K562 (cell line): ENCODE data around the gene STK24. TPM values are rescaled to one million over a fixed set of nuclear protein-coding genes. Genes with fewer than 3 reads are reported as not detected.

Experiments used
- ATAC-seq: fragments of 200-7000 bp; cut with Tn5 transposase; 3 replicates; pipeline ENCODE4 v1.9.1; 2020; ENCODE audit warnings: moderate library complexity
- BruUV-seq: library from RNA; stranded (reverse); fragments of 400-500 nt; replicated peaks from 2 replicates; lab custom pipeline; 2021; lab: Mats Ljungman, UMichigan
- CTCF ChIA-PET: fragments of 300-600 bp; formaldehyde crosslinking; extraction: SDS; loops from one replicate; lab custom pipeline; 2021; ENCODE audit warnings: low intra/inter-chr PET ratio; lab: Yijun Ruan, JAX
- POLR2A ChIA-PET: fragments of 300-600, 350-650 bp; sonication (Branson Sonifier 250); formaldehyde crosslinking; extraction: SDS; loops from one replicate; lab custom pipeline; 2021; ENCODE audit warnings: antibody characterized with exemption, inconsistent platforms; lab: Yijun Ruan, JAX
- DNase-seq, 4 experiments: peaks; one replicate each; pipeline versions ENCODE4 v3.0.0 to v3.0.0-alpha.2; 2011 to 2018; ENCODE audit warnings: low spot score in 3 of 4, mixed read lengths in 3 of 4; ENCODE audit errors: extremely low read depth in 1 of 4
- FAIRE-seq: peaks from 2 replicates; lab custom pipeline; 2011; peaks lifted over from hg19 to GRCh38; lab: Jason Lieb, UNC
- H2AFZ ChIP-seq: 2 replicates; pipeline ENCODE4 v1.6.0; 2011; ENCODE audit warnings: low read depth, low read length, control low read depth, inconsistent platforms
- H3K27ac ChIP-seq: fragments of 200-600 bp; 3 replicates; pipeline ENCODE4 v1.8.0; 2011; ENCODE audit warnings: low read depth, mild to moderate bottlenecking, control low read depth, inconsistent platforms, low read length, moderate library complexity, mixed read lengths; ENCODE audit errors: extremely low read depth
- H3K27me3 ChIP-seq, 2 experiments: fragments of 300-600 bp in 1 of 2; 2 replicates in 1 of 2; 3 replicates in 1 of 2; pipeline versions ENCODE4 v1.6.0 to v1.8.0; 2011; ENCODE audit warnings: inconsistent platforms in 2 of 2, low read length in 2 of 2, mild to moderate bottlenecking in 1 of 2, mixed read lengths in 1 of 2, moderate library complexity in 1 of 2; ENCODE audit not compliant: control insufficient read depth in 2 of 2, insufficient read depth in 2 of 2
- H3K36me3 ChIP-seq: fragments of 300-600 bp; 3 replicates; pipeline ENCODE4 v1.8.0; 2011; ENCODE audit warnings: mild to moderate bottlenecking, low read length, inconsistent platforms; ENCODE audit not compliant: control insufficient read depth, insufficient read depth
- H3K4me1 ChIP-seq, 2 experiments: fragments of 200-600 bp in 1 of 2; replicated peaks in 1 of 2; 2 replicates in 1 of 2; 3 replicates in 1 of 2; pipeline versions ENCODE4 v1.5.1 to v1.8.0; 2011; ENCODE audit warnings: inconsistent platforms in 2 of 2, low read length in 2 of 2, mild to moderate bottlenecking in 1 of 2, mixed read lengths in 1 of 2, moderate library complexity in 1 of 2; ENCODE audit not compliant: control insufficient read depth in 2 of 2, insufficient read depth in 2 of 2
- H3K4me2 ChIP-seq: 2 replicates; pipeline ENCODE4 v1.6.1; 2011; ENCODE audit warnings: low read length, control low read depth, inconsistent platforms, mixed read lengths; ENCODE audit not compliant: insufficient read depth
- H3K4me3 ChIP-seq: fragments of 200-600 bp; sonication (generic), shearing (Covaris generic); 2 replicates; pipeline ENCODE4 v1.5.1; 2016; ENCODE audit warnings: control low read depth, inconsistent platforms
- H3K79me2 ChIP-seq: fragments of 200-600 bp; 3 replicates; pipeline ENCODE4 v1.8.0; 2011; ENCODE audit warnings: low read length, inconsistent platforms; ENCODE audit not compliant: control insufficient read depth, insufficient read depth
- H3K9ac ChIP-seq, 2 experiments: 2 replicates each; pipeline versions ENCODE4 v1.6.0 to v1.6.1; 2011; ENCODE audit warnings: low read depth in 2 of 2, low read length in 2 of 2, control low read depth in 1 of 2, inconsistent platforms in 1 of 2, mild to moderate bottlenecking in 1 of 2, mixed read lengths in 1 of 2; ENCODE audit not compliant: insufficient read depth in 1 of 2
- H3K9me1 ChIP-seq: one replicate; pipeline ENCODE4 v1.6.0; 2011; ENCODE audit warnings: inconsistent platforms, mild to moderate bottlenecking, low read length, moderate library complexity; ENCODE audit not compliant: control insufficient read depth, insufficient read depth
- H3K9me3 ChIP-seq: replicated peaks from 2 replicates; pipeline ENCODE4 v1.5.1; 2011; ENCODE audit warnings: low read depth, low read length, inconsistent platforms; ENCODE audit not compliant: control insufficient read depth, insufficient read depth
- H4K20me1 ChIP-seq: replicated peaks from 2 replicates; pipeline ENCODE4 v1.6.1; 2011; ENCODE audit warnings: low read length, inconsistent platforms, mixed read lengths; ENCODE audit not compliant: control insufficient read depth, insufficient read depth
- ADNP ChIP-seq: fragments of 200-800 bp; sonication (Bioruptor generic); IDR thresholded peaks from 2 replicates; pipeline ENCODE4 v1.6.1; 2016; ENCODE audit warnings: missing genetic modification characterization, missing compliant biosample characterization
- BRCA1 ChIP-seq, 2 experiments: fragments of 450-650 bp in 1 of 2; sonication (generic) in 1 of 2; formaldehyde crosslinking in 1 of 2; IDR thresholded peaks; 2 replicates each; pipeline versions ENCODE4 v1.5.0 to v1.6.1; 2017 to 2020; ENCODE audit warnings: mild to moderate bottlenecking in 1 of 2, missing genetic modification reagents in 1 of 2
- CHD1 ChIP-seq: fragments of 200-600 bp; sonication (generic); IDR thresholded peaks from one replicate; pipeline ENCODE4 v1.6.1; 2012; ENCODE audit warnings: mild to moderate bottlenecking, moderate library complexity, low read length, inconsistent platforms
- CSDE1 ChIP-seq, 2 experiments: fragments of 450-650 bp; IDR thresholded peaks; 2 replicates each; pipeline ENCODE4 v1.6.1; 2016; ENCODE audit warnings: mild to moderate bottlenecking in 1 of 2
- FOXM1 ChIP-seq, 2 experiments: fragments of 450-650 bp in 1 of 2; sonication (generic) in 1 of 2; formaldehyde crosslinking in 1 of 2; IDR thresholded peaks; 2 replicates each; pipeline versions ENCODE4 v1.6.1 to v1.9.0; 2017 to 2022; ENCODE audit warnings: low read depth in 2 of 2, mild to moderate bottlenecking in 2 of 2, missing genetic modification reagents in 1 of 2, moderate library complexity in 1 of 2
- IRF2 ChIP-seq: sonication (generic); formaldehyde crosslinking; IDR thresholded peaks from 2 replicates; pipeline ENCODE4 v1.8.1; 2022; ENCODE audit warnings: mild to moderate bottlenecking, missing genetic modification reagents
- MCM5 ChIP-seq: fragments of 450-650 bp; IDR thresholded peaks from 2 replicates; pipeline ENCODE4 v1.6.1; 2016; ENCODE audit warnings: low read depth
- NCOA2 ChIP-seq, 2 experiments: fragments of 450-650 bp; IDR thresholded peaks; 2 replicates each; pipeline ENCODE4 v1.6.1; 2018; ENCODE audit warnings: mild to moderate bottlenecking in 2 of 2, moderate library complexity in 1 of 2; ENCODE audit not compliant: partially characterized antibody in 2 of 2
- SMC3 ChIP-seq: conservative IDR thresholded peaks from 2 replicates; pipeline ENCODE4 v1.6.1; 2011; ENCODE audit warnings: low read depth, low read length, improper control_type of control experiment; ENCODE audit not compliant: insufficient read depth
- ZBTB8A ChIP-seq: fragments of 450-650 bp; IDR thresholded peaks from 2 replicates; pipeline ENCODE4 v1.6.1; 2018; ENCODE audit warnings: mild to moderate bottlenecking, moderate library complexity; ENCODE audit not compliant: partially characterized antibody
- ZNF224 ChIP-seq: sonication (generic); formaldehyde crosslinking; IDR thresholded peaks from 2 replicates; pipeline ENCODE4 v1.8.0; 2022; ENCODE audit warnings: mild to moderate bottlenecking, missing genetic modification reagents
- ZNF23 ChIP-seq: fragments of 250-450 bp; sonication (Bioruptor Pico); IDR thresholded peaks from 2 replicates; pipeline ENCODE4 v1.4.0; 2020; ENCODE audit warnings: mild to moderate bottlenecking
- ZNF232 ChIP-seq: sonication (generic); formaldehyde crosslinking; IDR thresholded peaks from 2 replicates; pipeline ENCODE4 v1.8.0; 2022; ENCODE audit warnings: mild to moderate bottlenecking, missing genetic modification reagents
- ZNF444 ChIP-seq: fragments of 250-450 bp; sonication (Bioruptor Pico); IDR thresholded peaks from 2 replicates; pipeline ENCODE4 v1.4.0; 2020; ENCODE audit warnings: mild to moderate bottlenecking, moderate library complexity
- WGBS: fragments of 100-300 bp; shearing (Covaris generic); methylation state at CpG from one replicate; pipeline ENCODE4 v1.1.6; 2016; ENCODE audit warnings: low coverage, mixed read lengths; ENCODE audit not compliant: insufficient coverage; ENCODE audit errors: missing lambda C conversion rate; 5-methylcytosine and 5-hydroxymethylcytosine counted together
- in situ Hi-C: fragments of 300-500 bp; cut with MboI; formaldehyde crosslinking; loops from 4 replicates; pipeline ENCODE4 v1.15.0; 2018; ENCODE audit warnings: inconsistent platforms, mixed read lengths
- intact Hi-C: fragments of 100-400 bp; cut with micrococcal nuclease; formaldehyde crosslinking; loops from 2 replicates; pipeline ENCODE4 v1.14.2; 2022
- polyA plus RNA-seq, 8 experiments: library from polyadenylated mRNA; depleted of rRNA in 4 of 8; stranded (reverse) in 5 of 8; unstranded in 3 of 8; fragments of >200 nt; fragmentation: Nextera tagmentation in 2 of 8; fragmentation: Illumina TruSeq in 1 of 8; extraction: Ambion mirVana in 2 of 8; extraction: Trizol in 1 of 8; gene quantifications; 2 replicates each; pipeline versions ENCODE4 v1.2.1 to v1.2.3, GENCODE V29; 2011 to 2014; ENCODE audit warnings: inconsistent platforms in 1 of 8, missing spikeins in 1 of 8
- total RNA-seq, 7 experiments: library from RNA; depleted of rRNA in 6 of 7; stranded (reverse); fragments of >200 nt in 6 of 7; fragmentation: Illumina TruSeq in 2 of 7; extraction: Trizol in 2 of 7; gene quantifications; 2 replicates each; pipeline versions ENCODE4 v1.2.1 to v1.2.3, GENCODE V29; 2011 to 2021; ENCODE audit warnings: low replicate concordance in 1 of 7

STK24 gene
- total and polyA plus RNA-seq, 9 of the 15 experiments (the other 6 are each of a cell fraction or from before 2014, with no cell fraction given) = 3.8 to 78.4 (median 28.2) TPM

GRCh38 chr13:98598043-98598442, 21.1 kb upstream of the STK24 start (continued):
- no peak for TF ChIP-seq ZNF224 (CRISPR knock-in tag)

- Histone ChIP-seq H3K9me1 (no peaks in the 10 kb centered on the region), H3K36me3 (no peaks in the 10 kb centered on the region), H3K9ac (no peak overlapping the region), H4K20me1 (no peaks in the 10 kb centered on the region), H2AFZ (no peak overlapping the region), H3K27ac (no peak overlapping the region), H3K79me2 (no peaks in the 10 kb centered on the region), H3K4me3 (no peak overlapping the region), H3K27me3 (peaks cover 0 to 10% of the 10 kb centered on the region in 2 experiments; a peak in 2 of 5 replicates), H3K9me3 (no peaks in the 10 kb centered on the region), H3K4me2 (no peak overlapping the region), H3K4me1 (no peaks in the 10 kb centered on the region)
- CTCF ChIA-PET = no interaction called here
- no TSS peak for BruUV-seq
- ATAC-seq = no peak
- DNase-seq = no peak
- in situ Hi-C loops (no loop called here), intact Hi-C loops (loop anchor here (5.0 kb wide), 1 partner anchor 148 kb away; no protein-coding TSS in a partner anchor)
- TF ChIP-seq MCM5 = no peak
- POLR2A ChIA-PET = interaction anchor here (1.0 kb wide), 1 partner anchor 15 kb away, joined by 5 read pairs; no protein-coding TSS in a partner anchor
- no peak for FAIRE-seq
- WGBS = no CpG with 5 or more reads among the region's 3 CpGs
These were observed 18.2 kb upstream of the STK24 start for GRCh38 chr13:98595134-98595533.

GRCh38 chr13:98592362-98592732, 15.4 kb upstream of the STK24 start:
- no peak for FAIRE-seq
- no peak overlapping the region for H3K4me2 ChIP-seq
- intact Hi-C loops (no loop called here), in situ Hi-C loops (no loop called here)
- ChIA-PET CTCF (no interaction called here), POLR2A (no interaction called here)
- WGBS = 3% methylated on average over 5 of the region's 5 CpGs
- no peaks in the 10 kb centered on the region for H4K20me1 ChIP-seq
- no peaks in the 10 kb centered on the region for H3K36me3 ChIP-seq
- DNase-seq = no peak
- H3K9ac ChIP-seq = no peak overlapping the region
- H3K79me2 ChIP-seq = no peaks in the 10 kb centered on the region
- H3K4me1 ChIP-seq = no peaks in the 10 kb centered on the region
- H2AFZ ChIP-seq = no peak overlapping the region
- BruUV-seq = no TSS peak
- no peak overlapping the region for H3K4me3 ChIP-seq
- no peak overlapping the region for H3K27ac ChIP-seq
- H3K27me3 ChIP-seq = peaks cover 0 to 10% of the 10 kb centered on the region in 2 experiments; a peak in 2 of 5 replicates
- H3K9me3 ChIP-seq = no peaks in the 10 kb centered on the region
- no peaks in the 10 kb centered on the region for H3K9me1 ChIP-seq
- no peak for ATAC-seq
- TF ChIP-seq ZNF232 (CRISPR knock-in tag) (no peak), ZBTB8A (no peak), ZNF444 (CRISPR knock-in tag) (no peak), NCOA2 (IDR thresholded peaks at IDR 0.05; ENCODE audit: partially characterized antibody in 2 of 2) (no peak), CSDE1 (IDR thresholded peaks at IDR 0.05) (no peak), CHD1 (no peak), SMC3 (no peak), IRF2 (no peak), ADNP (tag) (no peak), FOXM1 (IDR thresholded peaks at IDR 0.05; ENCODE audit: low read depth) (no peak), FOXM1 (CRISPR knock-in tag; IDR thresholded peaks at IDR 0.05; ENCODE audit: low read depth) (no peak), ZNF23 (CRISPR knock-in tag) (no peak), BRCA1 (IDR thresholded peaks at IDR 0.05) (no peak), BRCA1 (CRISPR knock-in tag; IDR thresholded peaks at IDR 0.05) (no peak)
